Kidney capillary endothelial cell (primary cell): ENCODE results near the gene MOSPD2.
A peak's percentile ranks its signal among the peaks of the same experiment; 100 is the strongest.

Experiments
- DNase-seq: peaks from one replicate; pipeline ENCODE4 v3.0.0-alpha.2; 2018; ENCODE audit warnings: low spot score

Gene MOSPD2

GRCh38 chrX:14915596-14915995 lies 42.4 kb downstream of the MOSPD2 start:
- DNase-seq: no peak

GRCh38 chrX:14916017-14916674 lies 42.9 kb downstream of the MOSPD2 start:
- no peak for DNase-seq

- DNase-seq: no peak
These were observed 46.2 kb downstream of the MOSPD2 start for GRCh38 chrX:14919407-14919806.

- no peak for DNase-seq
These were observed 47.0 kb downstream of the MOSPD2 start for GRCh38 chrX:14920196-14920595.

GRCh38 chrX:14922437-14922836 lies 49.2 kb downstream of the MOSPD2 start:
- DNase-seq: peak; percentile 24

GRCh38 chrX:14923761-14924160 lies 50.5 kb downstream of the MOSPD2 start:
- DNase-seq: no peak

- DNase-seq: peak; percentile 29
These were observed 53.2 kb downstream of the MOSPD2 start for GRCh38 chrX:14926471-14926870.

GRCh38 chrX:14927401-14927800 lies 54.2 kb downstream of the MOSPD2 start:
- DNase-seq: no peak

- DNase-seq: no peak
These were observed 57.4 kb downstream of the MOSPD2 start for GRCh38 chrX:14930663-14931062.

- no peak for DNase-seq
These were observed 58.9 kb downstream of the MOSPD2 start for GRCh38 chrX:14932136-14932535.

- no peak for DNase-seq
These were observed 61.2 kb downstream of the MOSPD2 start for GRCh38 chrX:14934423-14934822.

- DNase-seq: no peak
These were observed 63.3 kb downstream of the MOSPD2 start for GRCh38 chrX:14936561-14936960.

GRCh38 chrX:14939644-14940043 lies 66.4 kb downstream of the MOSPD2 start:
- DNase-seq: no peak

- DNase-seq: no peak
These were observed 68.1 kb downstream of the MOSPD2 start for GRCh38 chrX:14941301-14941700.

GRCh38 chrX:14942341-14942740 lies 69.1 kb downstream of the MOSPD2 start:
- no peak for DNase-seq

GRCh38 chrX:14943962-14944361 lies 70.7 kb downstream of the MOSPD2 start:
- DNase-seq: no peak

GRCh38 chrX:14946606-14947155 lies 73.5 kb downstream of the MOSPD2 start:
- no peak for DNase-seq

GRCh38 chrX:14948691-14949090 lies 75.5 kb downstream of the MOSPD2 start:
- DNase-seq: no peak

GRCh38 chrX:14956813-14957582 lies 83.8 kb downstream of the MOSPD2 start:
- no peak for DNase-seq

GRCh38 chrX:14963447-14964236 lies 90.4 kb downstream of the MOSPD2 start:
- DNase-seq: peak; percentile 16

GRCh38 chrX:14964500-14964899 lies 91.3 kb downstream of the MOSPD2 start:
- DNase-seq: no peak
